Renal cortical epithelial cell (primary cell): ENCODE measurements around the gene SH2B2. TPM values are rescaled to one million over a fixed set of nuclear protein-coding genes. Genes with fewer than 3 reads are reported as not detected.
"Not testable (repeated sequence)": the region's sequence is repeated elsewhere in the genome, so short reads cannot be mapped to it uniquely, and the experiment has no call there.

Experiments
- DNase-seq: peaks from one replicate; pipeline ENCODE4 v3.0.0-alpha.2; 2011; ENCODE audit warnings: low read depth
- total RNA-seq: library from RNA; depleted of rRNA; stranded (reverse); fragments of >200 nt; gene quantifications from 2 replicates; pipeline ENCODE4 v1.2.3, GENCODE V29; 2014

Gene SH2B2
- total RNA-seq, 1 donor from 2014 or later = 15.0 TPM

- DNase-seq = no peak
Measured at GRCh38 chr7:102285540-102286236, 980 bp upstream of the SH2B2 start.

GRCh38 chr7:102287111-102287980 lies 678 bp downstream of the SH2B2 start:
- DNase-seq = no peak

- DNase-seq = no peak
Measured at GRCh38 chr7:102287981-102288278, 1.3 kb downstream of the SH2B2 start.

GRCh38 chr7:102288285-102288930 lies 1.7 kb downstream of the SH2B2 start:
- DNase-seq = no peak

GRCh38 chr7:102289057-102289456 lies 2.4 kb downstream of the SH2B2 start:
- no peak for DNase-seq

- peak; percentile 69 for DNase-seq
Measured at GRCh38 chr7:102291056-102291915, 4.6 kb downstream of the SH2B2 start.

GRCh38 chr7:102291916-102292267 lies 5.2 kb downstream of the SH2B2 start:
- no peak for DNase-seq

- DNase-seq = no peak
Measured at GRCh38 chr7:102292813-102293798, 6.4 kb downstream of the SH2B2 start.

GRCh38 chr7:102294589-102294988 lies 7.9 kb downstream of the SH2B2 start:
- no peak for DNase-seq

- DNase-seq = peak; percentile 54
Measured at GRCh38 chr7:102295346-102296178, 8.9 kb downstream of the SH2B2 start.

- DNase-seq = no peak
Measured at GRCh38 chr7:102296179-102296438, 9.4 kb downstream of the SH2B2 start.

GRCh38 chr7:102296514-102296913 lies 9.8 kb downstream of the SH2B2 start:
- DNase-seq = no peak

GRCh38 chr7:102297487-102298218 lies 11.0 kb downstream of the SH2B2 start:
- no peak for DNase-seq

GRCh38 chr7:102300643-102301221 lies 14.1 kb downstream of the SH2B2 start:
- DNase-seq = no peak

- DNase-seq = not testable (repeated sequence)
Measured at GRCh38 chr7:102301367-102301766, 14.7 kb downstream of the SH2B2 start.

GRCh38 chr7:102302025-102302424 lies 15.4 kb downstream of the SH2B2 start:
- DNase-seq = no peak

- DNase-seq = no peak
Measured at GRCh38 chr7:102303669-102304422, 17.2 kb downstream of the SH2B2 start.

GRCh38 chr7:102304668-102305067 lies 18.0 kb downstream of the SH2B2 start:
- no peak for DNase-seq
